HG03103 (cell line): Measurements from ENCODE around the gene MCTP2.

ENCODE experiments used
- ATAC-seq: cut with Tn5 transposase; IDR thresholded peaks from one replicate; pipeline ENCODE4 v1.9.1; 2021; ENCODE audit warnings: low read depth; ENCODE audit not compliant: unreplicated experiment

MCTP2 gene

GRCh38 chr15:94509259-94509658, 277.9 kb downstream of the MCTP2 start:
- ATAC-seq = no peak

- no peak for ATAC-seq
Measured at GRCh38 chr15:94522125-94522524, 290.8 kb downstream of the MCTP2 start.

GRCh38 chr15:94523873-94524272, 292.5 kb downstream of the MCTP2 start:
- no peak for ATAC-seq

GRCh38 chr15:94524565-94524964, 293.2 kb downstream of the MCTP2 start:
- ATAC-seq = no peak

GRCh38 chr15:94526071-94526689, 294.8 kb downstream of the MCTP2 start:
- ATAC-seq = peak; percentile 75

GRCh38 chr15:94532226-94532625, 300.9 kb downstream of the MCTP2 start:
- ATAC-seq = no peak
